Fibroblast of lung (primary cell): ENCODE data around the gene FLNA. TPM values are rescaled to one million over a fixed set of nuclear protein-coding genes. Genes with fewer than 3 reads are reported as not detected.

Experiments
- DNase-seq, 2 donors: peaks; one replicate each; pipeline versions ENCODE4 v3.0.0 to v3.0.0-alpha.2; 2010; ENCODE audit warnings: low read depth in 2 of 2
- H2AFZ ChIP-seq: 2 replicates; pipeline ENCODE4 v1.5.1; 2012; ENCODE audit warnings: low read length, control low read depth, inconsistent platforms
- H3K27ac ChIP-seq: 2 replicates; pipeline ENCODE4 v1.5.1; 2011; ENCODE audit warnings: low read length, control low read depth; ENCODE audit not compliant: insufficient read depth
- H3K27me3 ChIP-seq: 2 replicates; pipeline ENCODE4 v1.5.1; 2011; ENCODE audit warnings: mild to moderate bottlenecking, low read length; ENCODE audit not compliant: control insufficient read depth, insufficient read depth
- H3K36me3 ChIP-seq: 2 replicates; pipeline ENCODE4 v1.5.1; 2011; ENCODE audit warnings: low read length; ENCODE audit not compliant: control insufficient read depth, insufficient read depth
- H3K4me1 ChIP-seq: 2 replicates; pipeline ENCODE4 v1.5.1; 2011; ENCODE audit warnings: low read length; ENCODE audit not compliant: control insufficient read depth, insufficient read depth; ENCODE audit errors: extremely low read depth
- H3K4me2 ChIP-seq: 2 replicates; pipeline ENCODE4 v1.5.1; 2011; ENCODE audit warnings: low read length, control low read depth; ENCODE audit not compliant: insufficient read depth; ENCODE audit errors: extremely low read depth
- H3K4me3 ChIP-seq, 4 experiments: fragments of 200-600 bp in 1 of 4; sonication (generic) in 1 of 4; replicated peaks in 1 of 4; 2 replicates each; pipeline ENCODE4 v1.5.1; 2011 to 2016; ENCODE audit warnings: low read length in 4 of 4, low read depth in 3 of 4, mild to moderate bottlenecking in 3 of 4, control low read depth in 2 of 4, inconsistent platforms in 1 of 4, mixed read lengths in 1 of 4; ENCODE audit not compliant: insufficient read depth in 1 of 4; ENCODE audit errors: control extremely low read depth in 1 of 4
- H3K79me2 ChIP-seq: 2 replicates; pipeline ENCODE4 v1.5.1; 2012; ENCODE audit warnings: mild to moderate bottlenecking, low read length, inconsistent platforms; ENCODE audit not compliant: control insufficient read depth, insufficient read depth
- H3K9ac ChIP-seq: 2 replicates; pipeline ENCODE4 v1.5.1; 2011; ENCODE audit warnings: mild to moderate bottlenecking, low read length, control low read depth; ENCODE audit not compliant: insufficient read depth
- H3K9me3 ChIP-seq: 2 replicates; pipeline ENCODE4 v1.5.1; 2012; ENCODE audit warnings: low read depth, low read length; ENCODE audit not compliant: control insufficient read depth, insufficient read depth
- H4K20me1 ChIP-seq: 2 replicates; pipeline ENCODE4 v1.5.1; 2011; ENCODE audit warnings: low read length; ENCODE audit not compliant: control insufficient read depth, insufficient read depth; ENCODE audit errors: extremely low read depth
- EZH2 ChIP-seq: IDR thresholded peaks from 2 replicates; pipeline ENCODE4 v1.5.1; 2012; ENCODE audit warnings: low read length, control low read depth, mild to moderate bottlenecking; ENCODE audit errors: missing control alignments
- polyA plus RNA-seq, 2 donors: library from polyadenylated mRNA; depleted of rRNA in 1 of 2; stranded (reverse) in 1 of 2; unstranded in 1 of 2; fragments of >200 nt; gene quantifications; 2 replicates each; pipeline ENCODE4 v1.2.1, GENCODE V29; 2011 to 2012; ENCODE audit warnings: missing spikeins in 1 of 2
- total RNA-seq: library from RNA; depleted of rRNA; stranded (reverse); fragments of >200 nt; gene quantifications from 2 replicates; pipeline ENCODE4 v1.2.1, GENCODE V29; 2014
- TF ChIP-seq, protein P1 (sequence below), 2 donors: IDR thresholded peaks in 1 of 2; conservative IDR thresholded peaks in 1 of 2; 1 replicate in 1 of 2; 2 replicates in 1 of 2; pipeline ENCODE4 v1.5.1; 2011 to 2012; ENCODE audit warnings: low read length in 2 of 2, control low read depth in 1 of 2, inconsistent platforms in 1 of 2, low read depth in 1 of 2, mild to moderate bottlenecking in 1 of 2

FLNA gene
- total and polyA plus RNA-seq, 2 donors (not counting 1 experiment from before 2014, with no cell fraction given), result 799 to 2,728 TPM

DNA sequence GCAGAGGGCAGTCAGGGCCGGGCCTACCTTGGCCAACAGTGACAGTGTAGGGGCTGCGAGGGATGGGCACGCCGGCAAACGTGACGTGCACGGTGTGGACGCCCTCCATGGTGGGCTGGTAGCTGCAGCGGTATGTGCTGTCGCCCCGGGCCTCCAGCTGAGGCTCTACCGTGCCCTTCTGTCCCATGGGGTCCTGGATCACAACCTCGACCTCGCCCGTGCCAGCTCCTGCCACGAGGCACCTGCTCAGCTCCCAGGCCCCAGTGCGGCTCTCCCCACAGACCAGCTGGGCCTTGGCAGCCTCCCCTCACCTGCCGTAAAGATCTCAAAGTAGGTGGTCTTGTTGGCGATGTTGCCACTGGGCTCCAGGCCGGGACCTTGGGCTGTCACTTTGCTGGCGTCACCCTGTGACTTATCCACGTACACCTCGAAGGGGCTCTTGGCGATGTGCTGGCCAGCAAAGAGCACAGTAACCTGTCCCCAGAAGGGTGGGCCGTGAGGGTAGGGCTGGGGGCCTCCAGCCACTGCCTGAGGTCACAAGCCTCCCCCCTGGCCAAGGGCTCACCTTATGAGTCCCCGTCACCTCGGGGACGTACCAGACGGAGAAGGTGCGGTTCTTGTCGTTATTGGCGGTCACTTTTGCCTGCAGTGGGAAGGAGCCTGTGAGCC lies 8.3 kb downstream of the FLNA start:
- peaks cover 50% of the 10 kb centered on the region for H3K36me3 ChIP-seq
- H3K9me3 ChIP-seq, result no peaks in the 10 kb centered on the region
- peak overlapping the region in 1 of 4 experiments; percentile 1 for H3K4me3 ChIP-seq
- TF ChIP-seq, protein P1, sequence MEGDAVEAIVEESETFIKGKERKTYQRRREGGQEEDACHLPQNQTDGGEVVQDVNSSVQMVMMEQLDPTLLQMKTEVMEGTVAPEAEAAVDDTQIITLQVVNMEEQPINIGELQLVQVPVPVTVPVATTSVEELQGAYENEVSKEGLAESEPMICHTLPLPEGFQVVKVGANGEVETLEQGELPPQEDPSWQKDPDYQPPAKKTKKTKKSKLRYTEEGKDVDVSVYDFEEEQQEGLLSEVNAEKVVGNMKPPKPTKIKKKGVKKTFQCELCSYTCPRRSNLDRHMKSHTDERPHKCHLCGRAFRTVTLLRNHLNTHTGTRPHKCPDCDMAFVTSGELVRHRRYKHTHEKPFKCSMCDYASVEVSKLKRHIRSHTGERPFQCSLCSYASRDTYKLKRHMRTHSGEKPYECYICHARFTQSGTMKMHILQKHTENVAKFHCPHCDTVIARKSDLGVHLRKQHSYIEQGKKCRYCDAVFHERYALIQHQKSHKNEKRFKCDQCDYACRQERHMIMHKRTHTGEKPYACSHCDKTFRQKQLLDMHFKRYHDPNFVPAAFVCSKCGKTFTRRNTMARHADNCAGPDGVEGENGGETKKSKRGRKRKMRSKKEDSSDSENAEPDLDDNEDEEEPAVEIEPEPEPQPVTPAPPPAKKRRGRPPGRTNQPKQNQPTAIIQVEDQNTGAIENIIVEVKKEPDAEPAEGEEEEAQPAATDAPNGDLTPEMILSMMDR (conservative IDR thresholded peaks at IDR 0.05 in 1 of 2, IDR thresholded peaks at IDR 0.05 in 1 of 2; ENCODE audit: low read depth in 1 of 2, low read length in 2 of 2), result no peak
- no peak for TF ChIP-seq EZH2
- no peak overlapping the region for H3K27ac ChIP-seq
- no peak overlapping the region for H3K9ac ChIP-seq
- DNase-seq, result no peak
- no peak overlapping the region for H2AFZ ChIP-seq
- no peaks in the 10 kb centered on the region for H4K20me1 ChIP-seq
- no peaks in the 10 kb centered on the region for H3K27me3 ChIP-seq
- peak overlapping the region; percentile 35 for H3K4me2 ChIP-seq
- peaks cover 6% of the 10 kb centered on the region for H3K4me1 ChIP-seq
- H3K79me2 ChIP-seq, result peaks cover 89% of the 10 kb centered on the region

DNA sequence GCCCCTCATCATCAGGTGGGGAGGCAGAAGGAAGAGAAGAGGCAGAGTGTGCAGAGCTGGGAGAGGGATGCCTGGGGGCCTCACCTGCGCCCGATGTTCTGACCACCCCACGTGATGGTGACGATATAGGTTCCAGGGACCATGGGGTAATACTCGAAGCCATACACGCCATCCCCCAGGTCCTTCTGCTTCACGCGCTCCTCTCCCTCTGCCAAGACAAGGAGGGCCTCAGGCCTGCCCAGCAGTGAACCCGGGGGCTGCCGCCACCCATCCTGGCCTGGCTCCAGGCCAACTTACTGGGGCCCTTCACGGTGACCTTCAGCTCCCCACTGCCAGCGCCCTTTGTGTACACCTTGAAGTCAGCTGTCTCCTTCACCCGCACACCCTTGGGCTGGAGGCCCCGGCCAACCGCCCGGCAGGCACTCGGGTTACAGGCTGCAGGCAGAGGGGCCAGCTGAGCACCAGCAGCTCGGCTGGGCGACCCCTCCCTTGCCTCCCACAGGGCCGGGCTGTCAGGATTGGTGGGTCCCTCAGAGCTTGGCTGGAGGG lies 9.3 kb downstream of the FLNA start:
- DNase-seq, result no peak
- peaks cover 88% of the 10 kb centered on the region for H3K79me2 ChIP-seq
- H3K27ac ChIP-seq, result no peak overlapping the region
- peaks cover 51% of the 10 kb centered on the region for H3K36me3 ChIP-seq
- H4K20me1 ChIP-seq, result no peaks in the 10 kb centered on the region
- peak overlapping the region; percentile 25 for H3K4me2 ChIP-seq
- H3K9me3 ChIP-seq, result no peaks in the 10 kb centered on the region
- no peak for TF ChIP-seq EZH2
- TF ChIP-seq, protein P1 (conservative IDR thresholded peaks at IDR 0.05 in 1 of 2, IDR thresholded peaks at IDR 0.05 in 1 of 2; ENCODE audit: low read depth in 1 of 2, low read length in 2 of 2), result no peak
- H3K4me3 ChIP-seq, result no peak overlapping the region
- H2AFZ ChIP-seq, result no peak overlapping the region
- H3K4me1 ChIP-seq, result peaks cover 6% of the 10 kb centered on the region
- H3K9ac ChIP-seq, result no peak overlapping the region
- H3K27me3 ChIP-seq, result no peaks in the 10 kb centered on the region

DNA sequence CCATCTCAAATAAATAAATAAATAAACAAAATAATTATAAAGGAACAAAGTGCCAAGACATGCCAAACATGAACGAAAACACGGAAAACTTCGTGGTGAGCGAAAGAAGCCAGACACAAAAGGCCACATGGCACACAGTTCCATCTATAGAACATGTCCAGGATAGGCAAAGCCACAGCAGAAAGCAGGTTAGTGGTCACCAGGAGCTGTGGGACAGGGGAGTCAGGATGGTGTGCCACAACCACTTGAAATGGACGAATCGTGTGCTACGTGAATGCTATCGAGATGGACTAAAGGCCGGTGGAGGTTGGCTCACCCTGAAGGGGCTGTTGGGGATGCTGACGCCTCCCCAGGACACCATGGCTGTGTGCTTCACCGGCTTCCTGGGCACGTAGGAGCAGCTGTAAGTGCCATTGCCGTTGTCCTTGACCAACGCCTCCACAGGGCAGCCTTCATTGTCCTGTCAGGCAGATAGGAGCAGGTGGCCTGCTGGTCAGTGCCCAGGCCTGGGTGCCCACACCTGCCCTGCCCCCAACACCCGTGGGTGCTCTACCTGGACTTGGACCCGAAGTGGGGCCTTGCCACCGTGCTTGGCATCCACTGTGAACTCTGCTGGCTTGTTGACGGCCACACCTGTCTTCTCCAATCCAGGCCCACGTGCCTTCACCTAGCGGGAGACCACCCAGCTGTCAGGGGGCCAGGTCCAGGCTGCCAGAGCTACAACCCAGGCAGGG lies 10.6 kb downstream of the FLNA start:
- Histone ChIP-seq H3K9ac (no peak overlapping the region), H3K79me2 (peaks cover 92% of the 10 kb centered on the region), H4K20me1 (no peaks in the 10 kb centered on the region), H3K27me3 (no peaks in the 10 kb centered on the region), H2AFZ (no peak overlapping the region), H3K4me1 (peaks cover 6% of the 10 kb centered on the region), H3K27ac (no peak overlapping the region), H3K4me2 (no peak overlapping the region), H3K9me3 (no peaks in the 10 kb centered on the region), H3K4me3 (no peak overlapping the region), H3K36me3 (peaks cover 57% of the 10 kb centered on the region)
- no peak for TF ChIP-seq EZH2
- TF ChIP-seq, protein P1 (conservative IDR thresholded peaks at IDR 0.05 in 1 of 2, IDR thresholded peaks at IDR 0.05 in 1 of 2; ENCODE audit: low read depth in 1 of 2, low read length in 2 of 2), result no peak
- DNase-seq, result no peak
